Adipose tissue (tissue), 3 donors: Measurements from ENCODE around the gene PRR33. TPM values are rescaled to one million over a fixed set of nuclear protein-coding genes. Genes with fewer than 3 reads are reported as not detected.

ENCODE experiments used
- H3K27ac ChIP-seq: one replicate; pipeline ENCODE4 v1.5.1; 2013; ENCODE audit warnings: low read depth, low read length
- WGBS, 3 donors: extraction: QIAGEN DNeasy Blood & Tissue Kit; methylation state at CpG; one replicate each; pipeline ENCODE4 v1.1.7; 2013; 5-methylcytosine and 5-hydroxymethylcytosine counted together
- polyA plus RNA-seq, 3 donors: library from polyadenylated mRNA; stranded (reverse); fragments of 200-250 nt; gene quantifications; one replicate each; pipeline ENCODE4 v1.2.3, GENCODE V29; 2013
- donor health status: healthy with polysubstance abuse.
- donor health status: Bipolar disorder and iron deficiency.
- donor health status: healthy.

Gene PRR33
- polyA plus RNA-seq, 3 donors: 0.03 to 0.12 (median 0.11) TPM

DNA sequence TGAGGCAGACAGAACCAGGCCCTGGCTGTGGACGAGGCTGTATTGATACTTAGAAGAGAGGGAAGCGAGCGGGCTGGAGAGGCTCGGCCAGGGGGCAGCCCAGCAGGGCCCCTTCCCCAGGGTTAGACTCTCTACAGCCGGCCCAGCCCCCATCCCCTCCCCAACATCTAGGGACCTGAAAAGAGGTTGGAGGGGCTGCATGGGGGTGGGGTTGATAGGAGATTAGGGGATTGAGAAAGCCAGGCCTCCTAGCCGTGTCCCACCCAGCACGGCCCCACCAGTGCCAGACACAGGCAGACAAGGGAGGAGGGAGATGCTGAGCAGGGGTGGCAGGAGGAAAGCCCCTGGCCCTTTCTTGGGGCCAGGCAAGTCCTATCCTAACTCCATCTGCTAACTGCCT is 33.1 kb downstream of the PRR33 start:
- no peak overlapping the region for H3K27ac ChIP-seq
- 79 to 92% (median 92%) methylated on average over 7 of the region's 7 CpGs for WGBS, 3 donors

DNA sequence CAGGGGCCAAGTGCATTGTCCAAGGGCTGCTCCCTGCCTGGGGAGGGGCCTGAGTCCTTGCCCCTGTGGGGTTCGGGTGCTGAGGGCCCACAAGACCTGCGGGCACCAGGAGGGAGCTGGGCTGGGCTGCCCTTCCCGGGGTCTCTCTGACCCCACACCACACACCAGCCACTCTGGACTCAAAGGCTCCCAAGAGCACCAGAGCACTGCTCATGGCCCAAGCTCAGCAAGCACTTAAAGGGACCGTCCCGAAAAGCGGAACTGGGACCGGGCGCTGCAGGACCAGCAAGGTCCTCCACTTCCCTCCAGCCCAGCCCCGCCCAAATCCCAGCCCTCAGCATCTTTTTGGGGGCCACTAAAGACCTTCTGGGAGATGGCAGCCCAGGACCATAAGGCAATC is 33.5 kb downstream of the PRR33 start:
- H3K27ac ChIP-seq: no peak overlapping the region
- 79 to 94% (median 82%) methylated on average over 9 of the region's 9 CpGs for WGBS, 3 donors

DNA sequence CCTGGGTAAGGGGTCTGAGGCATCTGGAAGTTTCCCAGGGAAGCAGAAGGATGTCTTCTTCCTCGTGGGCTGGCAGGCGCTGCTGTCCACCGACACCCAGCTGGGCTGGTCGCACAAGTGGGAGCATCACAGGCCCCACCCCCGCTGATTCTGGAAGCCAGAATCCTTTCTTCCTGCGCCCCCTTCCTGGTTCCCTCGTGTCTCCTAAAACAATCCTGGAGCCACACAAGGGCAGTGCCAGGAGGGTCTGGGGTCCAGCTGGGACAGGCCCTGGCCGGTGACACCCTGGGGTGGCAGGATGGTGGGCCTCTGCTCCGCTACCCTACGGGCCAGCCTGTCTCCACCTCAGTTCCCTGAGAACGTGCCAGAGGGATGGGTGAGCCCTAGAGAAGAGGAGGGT is 34.6 kb downstream of the PRR33 start:
- 75 to 91% (median 77%) methylated on average over 11 of the region's 11 CpGs for WGBS, 3 donors
- no peak overlapping the region for H3K27ac ChIP-seq

DNA sequence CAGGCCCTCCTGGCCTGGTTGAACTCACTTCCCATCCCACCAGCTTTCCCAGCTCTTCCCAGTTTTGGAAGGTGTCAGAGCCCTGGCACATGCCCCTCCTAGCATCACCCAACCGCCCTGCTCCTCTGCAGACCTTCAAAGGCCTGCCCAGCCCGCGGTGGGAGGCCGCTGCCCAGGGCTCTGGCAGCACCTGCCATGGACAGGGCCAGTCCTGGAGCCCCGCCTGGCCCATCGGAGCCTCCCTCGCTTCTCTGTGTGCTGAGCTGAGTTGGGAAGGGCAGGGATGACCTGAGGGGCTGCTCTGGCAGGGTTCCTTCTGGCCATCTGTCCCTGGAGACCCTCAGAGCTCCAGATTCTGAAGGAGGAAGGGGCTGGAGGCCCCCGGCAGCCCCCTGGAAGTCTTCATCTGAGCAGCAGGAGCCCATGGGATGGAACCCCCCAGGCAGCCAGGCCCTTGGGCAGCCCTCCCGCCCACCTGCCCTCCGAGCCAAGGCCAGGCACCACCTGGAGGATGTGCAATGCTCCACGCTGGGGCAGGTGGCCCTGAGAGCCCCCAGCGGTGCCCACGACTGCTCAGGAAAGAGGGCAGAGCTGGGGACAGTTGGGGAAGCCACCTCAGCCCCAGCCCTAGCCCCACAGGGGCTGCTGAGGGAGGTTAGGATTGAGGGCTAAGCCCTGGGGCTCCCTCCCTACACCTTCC is 35.2 kb downstream of the PRR33 start:
- WGBS, 3 donors: 89 to 95% (median 91%) methylated on average over 13 of the region's 13 CpGs
- no peak overlapping the region for H3K27ac ChIP-seq

DNA sequence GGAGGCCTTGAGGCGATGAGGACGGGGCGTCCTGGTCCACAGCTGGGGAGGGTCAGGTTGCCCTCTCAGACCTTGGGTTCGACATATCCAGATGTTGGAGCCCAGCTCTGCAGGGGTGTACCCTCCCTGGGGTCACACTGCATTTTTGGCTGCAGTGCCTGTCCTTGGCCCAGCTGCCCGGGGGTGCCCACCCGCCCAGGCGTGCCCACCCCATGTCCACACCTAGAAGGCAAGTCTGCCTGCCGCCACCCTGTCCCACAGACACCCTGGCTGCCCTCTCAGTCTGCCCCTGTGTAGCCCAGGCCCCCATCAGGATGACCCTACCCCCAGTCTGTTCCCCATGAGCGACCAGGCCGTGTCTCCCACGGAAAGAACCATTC is 35.8 kb downstream of the PRR33 start:
- WGBS, 3 donors: 92 to 95% (median 94%) methylated on average over 8 to 11 of the region's 11 CpGs
- no peak overlapping the region for H3K27ac ChIP-seq

DNA sequence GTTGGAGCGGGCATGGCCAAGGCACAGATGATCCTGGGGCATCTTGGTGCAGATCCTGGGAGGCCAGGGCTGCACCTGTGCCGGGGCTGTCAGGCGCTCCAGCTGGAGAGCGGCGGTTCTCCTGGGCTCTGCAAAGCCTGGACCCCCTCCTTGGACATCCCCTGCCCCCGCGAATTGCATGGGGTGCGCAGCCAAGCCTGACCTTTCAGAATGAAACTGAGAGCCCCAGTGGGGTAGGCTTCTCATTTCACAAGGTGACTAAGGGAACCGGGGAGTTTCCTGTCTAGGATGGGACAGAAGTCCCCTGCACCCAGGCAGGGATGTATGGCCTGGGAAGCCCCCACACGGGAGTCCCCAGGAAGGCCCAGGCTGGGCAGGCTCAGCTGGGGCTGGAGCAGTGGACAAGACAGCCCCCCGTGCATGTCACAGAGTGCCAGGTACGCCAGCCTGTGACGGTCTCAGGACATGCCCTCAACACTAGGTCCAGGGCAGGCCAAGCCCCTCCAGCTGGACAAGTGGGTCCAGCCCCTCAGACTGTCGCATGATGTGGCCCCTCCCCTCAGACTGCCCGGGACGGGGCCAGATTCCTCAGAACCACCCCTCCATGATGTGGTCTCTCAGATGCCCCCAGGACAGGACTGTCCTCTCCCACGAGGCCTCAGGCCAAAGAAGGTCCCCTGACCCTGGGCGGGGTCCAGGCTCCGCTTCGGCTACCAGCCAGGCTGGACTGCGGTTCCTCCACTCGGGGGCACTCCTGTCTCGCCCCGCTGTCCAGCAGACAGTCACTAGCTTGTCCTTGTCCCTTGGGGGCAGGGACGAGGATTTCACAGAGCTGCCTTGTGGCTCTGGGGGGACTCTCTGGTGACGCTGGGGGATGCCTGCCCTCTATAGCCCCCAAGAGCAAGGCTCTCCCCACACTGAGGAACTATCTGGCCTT is 36.5 kb downstream of the PRR33 start:
- H3K27ac ChIP-seq: no peak overlapping the region
- WGBS, 3 donors: 71 to 84% (median 74%) methylated on average over 25 to 26 of the region's 26 CpGs

DNA sequence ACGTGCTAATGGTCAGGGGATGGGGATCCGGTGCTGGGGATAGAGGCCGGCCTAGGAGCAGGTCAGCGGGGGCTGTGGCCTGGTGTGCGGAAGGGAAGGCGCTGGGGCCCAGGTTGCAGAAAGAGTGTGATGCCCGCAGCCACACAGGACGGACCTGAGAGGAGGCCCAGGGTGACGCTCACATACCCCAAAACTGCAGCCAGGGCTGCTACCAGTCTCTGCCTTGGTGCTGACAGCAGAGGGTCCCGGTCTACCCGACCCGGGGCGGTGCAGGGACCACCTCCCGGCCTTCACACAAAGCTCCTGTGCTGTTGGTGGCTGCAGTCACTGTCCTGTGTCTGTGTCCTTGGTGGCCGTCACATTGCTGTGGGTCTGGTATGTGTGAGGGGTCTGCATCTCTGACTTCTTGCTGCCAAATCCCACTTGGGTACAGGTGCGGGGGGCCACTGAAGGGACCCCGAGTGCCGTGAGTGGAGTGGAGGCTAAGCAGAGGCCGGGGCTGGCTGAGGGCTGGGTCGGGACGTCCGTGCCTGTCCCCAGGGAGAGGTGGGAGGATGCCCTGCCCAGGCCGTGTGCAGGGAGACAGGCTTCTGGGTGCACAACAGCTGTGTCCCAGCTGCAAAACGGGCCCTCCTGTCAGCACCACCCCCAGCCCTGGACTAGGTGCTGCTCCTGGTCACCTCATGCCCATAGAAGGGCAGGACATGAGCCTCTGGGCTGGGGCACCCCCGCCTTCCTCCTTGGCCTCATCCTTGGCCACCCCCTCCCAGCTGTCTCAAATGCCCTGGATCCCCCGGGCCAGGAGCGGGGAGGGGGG is 37.4 kb downstream of the PRR33 start:
- WGBS, 3 donors: 75 to 86% (median 79%) methylated on average over 27 of the region's 27 CpGs
- H3K27ac ChIP-seq: no peak overlapping the region

DNA sequence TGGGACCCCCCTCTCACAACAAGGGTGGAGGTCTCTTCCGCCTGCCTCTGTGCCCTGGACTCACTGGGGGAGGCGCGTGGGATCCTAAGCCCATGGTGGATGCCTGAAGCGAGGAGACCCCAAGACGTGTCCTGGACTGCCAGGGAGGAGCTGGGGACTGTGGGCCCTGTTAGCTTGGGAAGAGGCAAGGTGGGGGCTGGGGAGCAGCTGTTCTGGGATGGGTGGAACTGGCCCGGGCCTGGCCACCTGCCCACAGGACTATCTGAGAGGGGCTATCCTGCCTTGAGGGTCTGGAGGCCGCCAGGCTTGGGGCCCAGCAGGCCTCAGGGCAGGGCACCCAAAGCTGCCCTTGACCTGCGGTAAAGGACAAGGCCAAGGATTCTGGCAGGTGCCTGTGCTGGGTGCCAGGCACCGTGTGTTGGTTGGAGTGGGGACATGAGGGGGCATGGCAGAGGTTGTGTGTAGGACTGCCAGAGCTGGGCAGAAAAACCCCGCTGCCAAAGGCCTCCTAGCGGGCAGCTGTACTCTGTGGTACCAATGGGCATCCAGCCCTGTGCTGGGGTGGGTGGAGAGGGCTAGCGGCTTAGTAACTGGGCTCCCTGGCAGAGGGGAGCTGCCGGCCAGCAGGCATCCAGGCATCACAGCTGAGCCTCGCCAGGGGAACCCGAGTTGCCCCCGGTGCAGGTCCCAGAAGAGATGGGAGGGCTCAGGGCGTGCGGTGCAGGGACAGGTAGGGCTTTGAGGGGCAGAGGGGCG is 38.1 kb downstream of the PRR33 start:
- WGBS, 3 donors: 77 to 83% (median 81%) methylated on average over 19 of the region's 19 CpGs
- H3K27ac ChIP-seq: no peak overlapping the region

DNA sequence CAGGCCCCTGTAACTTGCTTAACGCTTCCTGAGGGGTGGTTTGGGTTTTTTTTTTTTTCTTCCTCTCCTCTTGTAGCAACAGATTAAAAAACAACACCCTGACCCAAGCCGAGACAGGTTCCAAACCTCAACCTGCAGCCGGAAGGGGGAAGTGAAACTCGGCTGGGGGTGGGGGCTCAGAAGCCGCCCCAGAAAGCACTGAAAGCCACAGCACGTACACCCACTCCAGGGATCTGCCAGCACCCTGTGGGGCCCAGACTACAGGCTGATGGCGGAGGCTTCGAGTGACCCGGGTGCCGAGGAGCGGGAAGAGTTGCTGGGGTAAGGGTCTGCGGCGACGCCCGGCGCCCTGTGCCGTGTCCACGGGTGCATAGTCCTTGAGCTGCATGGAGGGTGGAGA is 38.8 kb downstream of the PRR33 start, which contains the start of gene LSP1:
TSS of gene LSP1 (plus strand) at position 208 of the 400 bp plus-strand sequence. CDS start at position 269, 61 bp downstream.
- 46 to 84% (median 63%) methylated on average over 18 of the region's 18 CpGs for WGBS, 3 donors
- peak within 1 kb of the TSS; percentile 49 for H3K27ac ChIP-seq

DNA sequence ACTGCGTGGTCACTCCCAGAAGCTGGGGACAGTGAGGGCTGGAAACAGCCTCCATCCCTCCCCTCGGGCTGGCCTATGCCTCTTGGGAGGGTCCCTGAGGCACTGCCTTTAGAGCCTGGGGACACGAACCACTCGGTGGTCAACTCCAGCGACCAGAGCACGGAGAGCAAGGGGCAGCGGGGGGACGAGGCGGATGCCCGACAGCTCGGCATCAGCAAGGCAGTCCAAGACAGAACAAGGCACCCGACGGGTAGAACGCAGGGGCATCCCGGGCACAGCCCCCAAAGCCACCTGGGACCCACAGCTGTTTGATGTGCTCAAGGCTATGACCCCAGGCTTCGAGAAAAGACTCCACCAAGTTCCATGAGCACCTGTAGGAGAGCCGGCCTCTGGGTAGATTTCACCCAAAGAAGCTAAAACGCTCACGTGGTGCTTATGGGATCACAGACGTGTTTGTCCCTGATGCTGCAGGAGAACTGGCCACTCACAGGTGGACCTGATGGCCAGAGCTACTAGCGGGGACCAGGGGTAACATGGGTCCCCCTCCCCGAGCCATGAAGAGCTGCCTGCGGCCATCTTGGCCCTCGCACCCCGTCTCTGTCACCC is 39.3 kb downstream of the PRR33 start:
- 81 to 88% (median 84%) methylated on average over 25 of the region's 25 CpGs for WGBS, 3 donors
- no peak overlapping the region for H3K27ac ChIP-seq

DNA sequence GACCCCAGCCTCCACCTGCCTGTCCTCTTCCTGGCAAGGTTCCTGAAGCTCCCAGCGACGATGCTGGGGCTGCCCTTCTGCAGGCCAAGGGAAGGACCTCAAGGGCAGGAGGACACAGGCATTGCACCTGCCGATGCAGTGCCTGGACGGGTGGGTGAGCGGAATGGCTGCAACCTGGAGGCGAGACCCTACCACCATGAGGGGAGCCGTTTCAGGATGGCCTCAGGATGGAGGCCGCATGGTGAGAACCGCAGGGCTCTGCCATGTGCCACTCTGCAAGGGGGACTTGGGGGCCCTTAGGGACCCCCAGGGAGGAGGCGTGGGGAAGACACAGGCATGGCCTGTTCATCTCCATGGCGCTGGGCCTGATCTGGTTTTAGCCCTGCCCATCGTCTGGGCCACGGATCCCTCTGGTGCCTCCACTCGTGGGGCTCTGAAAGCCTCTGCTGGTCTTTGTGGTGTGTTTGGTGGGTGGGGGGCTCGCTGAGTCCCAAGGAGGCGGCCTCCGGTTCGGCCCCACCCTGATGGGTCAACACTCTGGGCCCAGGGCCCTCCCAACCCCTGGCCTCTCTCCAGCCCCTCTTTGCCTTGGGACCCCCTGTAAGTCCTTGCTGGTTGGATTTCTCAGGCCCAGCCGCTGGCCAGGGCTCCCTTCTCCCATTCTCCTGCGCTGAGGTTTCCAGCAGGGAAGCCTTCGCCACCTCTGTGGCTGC is 40.1 kb downstream of the PRR33 start:
- H3K27ac ChIP-seq: no peak overlapping the region

DNA sequence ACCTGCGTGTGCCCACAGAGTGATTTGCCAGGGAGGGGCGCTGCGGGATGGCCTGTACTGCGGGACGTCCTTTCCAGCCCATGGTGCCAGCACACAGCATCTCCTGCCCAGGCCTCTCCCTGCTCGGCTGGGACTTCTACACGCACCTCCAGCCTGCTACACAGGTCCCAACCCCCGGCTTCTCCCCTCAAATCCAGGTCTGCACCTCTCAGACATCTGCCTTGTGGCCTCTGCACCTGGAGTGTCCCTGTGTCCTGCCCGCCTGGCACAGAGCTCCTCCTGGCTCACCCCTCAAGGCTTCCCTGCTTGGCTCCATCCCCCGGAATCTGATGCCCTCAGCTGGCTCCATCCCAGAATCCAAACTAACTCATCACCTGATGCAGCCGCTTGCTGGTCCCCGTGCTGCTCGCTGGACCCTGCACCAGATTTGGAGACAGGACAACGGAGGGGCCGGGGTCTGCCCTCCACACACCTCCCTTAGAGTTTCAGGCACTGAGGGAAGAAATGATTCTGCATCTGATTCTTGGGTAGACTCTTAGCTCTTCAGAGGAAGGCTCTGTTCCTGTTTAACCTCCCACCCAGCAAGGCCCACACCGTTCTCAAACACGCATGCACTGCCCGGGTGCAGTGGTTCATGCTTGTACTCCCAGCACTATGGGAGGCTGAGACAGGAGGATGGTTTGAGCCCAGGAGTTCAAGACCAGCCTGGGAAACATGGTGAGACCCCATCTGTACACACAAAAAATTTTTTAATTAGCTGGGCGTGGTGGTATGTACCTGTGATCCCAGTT is 42.9 kb downstream of the PRR33 start:
- whole genome bisulfite sequencing, 3 donors: 95 to 96% (median 95%) methylated on average over 19 of the region's 19 CpGs
- H3K27ac ChIP-seq: no peak overlapping the region

More for the DNA sequence above, 40.1 kb downstream of the PRR33 start:
- 87 to 95% (median 91%) methylated on average over 19 to 21 of the region's 21 CpGs for WGBS, 3 donors

DNA sequence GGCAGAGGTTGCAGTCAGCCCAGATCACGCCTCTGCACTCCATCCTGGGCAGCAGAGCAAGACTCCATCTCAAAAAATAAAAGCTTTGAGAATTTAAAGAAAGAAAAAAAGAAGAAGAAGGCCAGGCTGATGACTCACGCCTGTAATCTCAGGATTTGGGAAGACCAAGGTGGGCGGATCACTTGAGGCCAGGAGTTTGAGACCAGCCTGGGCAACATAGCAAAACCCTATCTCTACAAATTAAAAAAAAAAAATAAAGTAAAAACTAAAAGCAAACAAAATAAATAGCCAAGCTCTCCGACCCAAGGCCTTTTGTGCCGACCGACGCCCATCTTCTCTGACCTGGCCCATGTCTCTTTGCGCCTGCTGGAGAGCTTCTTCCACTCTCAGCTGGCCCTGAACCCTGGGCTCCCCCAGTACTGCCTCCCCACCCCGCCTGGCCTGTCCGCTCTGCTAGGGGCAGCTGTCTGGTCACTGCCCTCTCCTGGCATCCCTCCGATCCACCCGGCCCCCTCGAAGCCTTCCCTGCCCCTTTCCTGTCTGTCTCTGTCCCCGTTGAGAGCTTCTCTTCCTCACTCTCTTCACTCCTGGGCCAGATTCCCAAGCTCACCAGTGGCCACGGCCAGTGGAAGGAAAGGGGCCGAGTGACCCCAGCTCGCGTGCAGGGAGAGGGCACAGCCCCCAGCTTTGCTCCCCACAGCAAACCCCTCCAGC is 43.6 kb downstream of the PRR33 start:
- H3K27ac ChIP-seq: no peak overlapping the region
- WGBS, 3 donors: 80 to 85% (median 84%) methylated on average over 18 of the region's 18 CpGs

DNA sequence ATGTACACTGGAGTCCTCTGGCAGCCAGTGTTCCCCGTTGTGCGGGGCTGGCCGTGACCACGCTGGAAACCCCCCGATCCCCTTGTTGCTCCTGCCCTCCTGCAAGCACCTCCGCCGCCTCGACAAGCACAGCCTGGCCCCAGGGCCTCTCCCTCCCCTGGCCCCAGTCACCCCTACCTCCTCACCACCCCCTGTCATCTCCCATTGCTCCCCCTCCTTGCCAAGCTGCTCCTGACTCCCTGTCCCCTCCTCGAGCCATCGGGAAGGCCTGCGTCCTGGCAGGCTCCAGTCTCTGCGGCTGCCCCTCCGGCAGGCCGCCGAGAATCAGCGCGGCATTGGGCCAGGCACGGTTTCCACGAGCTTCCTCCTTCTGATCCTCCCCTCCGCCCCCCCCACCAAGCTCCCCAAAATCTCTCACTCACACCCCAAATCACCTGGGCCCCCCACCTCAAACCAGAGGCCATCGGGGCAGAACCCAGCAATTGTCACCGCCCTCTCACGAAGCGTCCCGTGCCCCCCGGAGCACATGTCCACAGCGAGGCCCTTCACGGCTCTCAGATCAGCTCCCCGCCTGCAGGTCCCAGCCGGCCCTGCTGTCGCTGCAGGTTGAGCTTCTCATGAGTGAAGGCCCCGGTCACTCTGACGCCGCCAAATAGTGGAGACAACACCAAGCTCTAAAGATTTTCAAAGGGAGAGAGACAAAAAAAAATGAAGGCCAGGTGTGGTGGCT is 44.5 kb downstream of the PRR33 start:
- H3K27ac ChIP-seq: no peak overlapping the region
- WGBS, 3 donors: 93 to 96% (median 94%) methylated on average over 32 to 34 of the region's 34 CpGs

DNA sequence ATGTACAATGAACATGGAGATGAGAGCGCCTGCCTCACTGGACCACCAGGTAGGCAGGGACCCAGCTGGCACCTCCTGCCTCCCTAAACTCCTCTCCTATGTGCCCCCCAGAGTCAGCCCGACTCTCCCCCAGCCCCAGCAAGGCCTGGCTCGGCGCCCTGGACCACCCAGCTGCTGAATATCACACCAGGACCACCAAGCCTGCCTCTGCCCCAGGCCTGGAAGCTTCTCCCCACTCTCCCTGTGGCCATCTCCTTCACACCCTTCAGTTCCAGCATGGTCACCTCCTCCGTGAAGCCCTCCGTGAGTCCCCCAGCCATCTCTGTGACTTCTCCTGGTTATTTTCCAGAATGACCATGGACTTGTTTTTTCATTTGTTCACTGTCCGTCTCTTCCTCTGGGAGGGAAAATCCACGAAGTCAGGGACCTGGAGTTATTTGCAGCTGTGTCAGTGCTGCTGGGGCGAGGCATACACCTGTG is 45.2 kb downstream of the PRR33 start:
- 84 to 92% (median 88%) methylated on average over 9 of the region's 9 CpGs for WGBS, 3 donors
- H3K27ac ChIP-seq: no peak overlapping the region
